HEK293T (cell line): ENCODE data around the gene USP44.

Experiments used
- CTCF ChIA-PET: fragments of 350-600 bp; formaldehyde crosslinking; extraction: SDS; loops from one replicate; lab custom pipeline; 2021; ENCODE audit warnings: antibody characterized with exemption, inconsistent platforms; lab: Yijun Ruan, JAX
- POLR2A ChIA-PET: fragments of 350-600 bp; formaldehyde crosslinking; extraction: SDS; loops from one replicate; lab custom pipeline; 2020; ENCODE audit warnings: antibody characterized with exemption, inconsistent platforms; lab: Yijun Ruan, JAX
- DNase-seq: peaks from one replicate; pipeline ENCODE4 v3.0.0; 2012; ENCODE audit warnings: mixed read lengths; ENCODE audit errors: extremely low spot score
- ARNT ChIP-seq: fragments of 450-650 bp; IDR thresholded peaks from 2 replicates; pipeline ENCODE4 v1.6.1; 2017; ENCODE audit warnings: mild to moderate bottlenecking
- BHLHE40 ChIP-seq: fragments of 450-650 bp; IDR thresholded peaks from 2 replicates; pipeline ENCODE4 v1.6.1; 2016; ENCODE audit warnings: mild to moderate bottlenecking, moderate library complexity, borderline replicate concordance
- CTBP1 ChIP-seq: fragments of 450-650 bp; IDR thresholded peaks from 2 replicates; pipeline ENCODE4 v1.6.1; 2016; ENCODE audit warnings: borderline replicate concordance
- ELF4 ChIP-seq: fragments of 450-650 bp; IDR thresholded peaks from 2 replicates; pipeline ENCODE4 v1.6.1; 2017; ENCODE audit warnings: antibody characterized with exemption
- FOXA1 ChIP-seq: fragments of 450-650 bp; IDR thresholded peaks from 2 replicates; pipeline ENCODE4 v1.6.1; 2016; ENCODE audit warnings: mild to moderate bottlenecking
- FOXK2 ChIP-seq: fragments of 450-650 bp; IDR thresholded peaks from 2 replicates; pipeline ENCODE4 v1.6.1; 2016; ENCODE audit warnings: mild to moderate bottlenecking
- FOXM1 ChIP-seq: fragments of 450-650 bp; IDR thresholded peaks from 2 replicates; pipeline ENCODE4 v1.6.1; 2017; ENCODE audit warnings: mild to moderate bottlenecking, borderline replicate concordance
- HDGF ChIP-seq: fragments of 450-650 bp; IDR thresholded peaks from 2 replicates; pipeline ENCODE4 v1.6.1; 2017; ENCODE audit warnings: antibody characterized with exemption, borderline replicate concordance
- L3MBTL2 ChIP-seq: fragments of 450-650 bp; conservative IDR thresholded peaks from 2 replicates; pipeline ENCODE4 v1.6.1; 2016; ENCODE audit warnings: mild to moderate bottlenecking
- LEF1 ChIP-seq: fragments of 450-650 bp; IDR thresholded peaks from 2 replicates; pipeline ENCODE4 v1.6.1; 2017; ENCODE audit warnings: mild to moderate bottlenecking, borderline replicate concordance
- NFRKB ChIP-seq: fragments of 450-650 bp; IDR thresholded peaks from 2 replicates; pipeline ENCODE4 v1.6.1; 2016; ENCODE audit warnings: mild to moderate bottlenecking, moderate library complexity
- PKNOX1 ChIP-seq: fragments of 450-650 bp; IDR thresholded peaks from 2 replicates; pipeline ENCODE4 v1.6.1; 2016
- SP1 ChIP-seq: fragments of 450-650 bp; IDR thresholded peaks from 2 replicates; pipeline ENCODE4 v1.6.1; 2017
- SUZ12 ChIP-seq: fragments of 450-650 bp; IDR thresholded peaks from 2 replicates; pipeline ENCODE4 v1.6.1; 2016; ENCODE audit warnings: mild to moderate bottlenecking
- TARDBP ChIP-seq: fragments of 450-650 bp; IDR thresholded peaks from 2 replicates; pipeline ENCODE4 v1.6.1; 2016
- ZNF384 ChIP-seq: fragments of 450-650 bp; IDR thresholded peaks from 2 replicates; pipeline ENCODE4 v1.6.1; 2016

The USP44 gene

GRCh38 chr12:95551305-95551704 lies at the start of gene USP44:
USP44 (minus strand) TSS chr12:95551476; CDS start chr12:95534256, 17,220 bp downstream.
- peak; percentile 17 for DNase-seq

GRCh38 chr12:95600567-95600966 lies 49.3 kb upstream of the USP44 start:
- TF ChIP-seq ZNF384, result no peak
- TF ChIP-seq NFRKB, result no peak
- TF ChIP-seq BHLHE40, result no peak
- TF ChIP-seq SUZ12, result no peak
- no peak for TF ChIP-seq LEF1
- TF ChIP-seq FOXA1, result no peak
- TF ChIP-seq ELF4, result no peak
- no peak for TF ChIP-seq L3MBTL2
- ChIA-PET POLR2A (no interaction called here), CTCF (no interaction called here)
- DNase-seq, result no peak

More at GRCh38 chr12:95551305-95551704, at the start of gene USP44:
- TF ChIP-seq HDGF (no peak), NFRKB (no peak), SUZ12 (no peak), TARDBP (no peak), SP1 (no peak), FOXK2 (no peak), PKNOX1 (no peak), LEF1 (no peak), BHLHE40 (no peak), ZNF384 (no peak), L3MBTL2 (no peak), FOXA1 (no peak), ELF4 (no peak), CTBP1 (no peak), FOXM1 (no peak), ARNT (no peak)
- CTCF ChIA-PET, result interaction anchor here (0.6 kb wide), 1 partner anchor 17 kb away, joined by 4 read pairs; no protein-coding TSS in a partner anchor
- POLR2A ChIA-PET, result no interaction called here

- ChIA-PET CTCF (no interaction called here), POLR2A (no interaction called here)
- no peak for DNase-seq
- TF ChIP-seq ELF4, result no peak
- no peak for TF ChIP-seq FOXA1
- no peak for TF ChIP-seq TARDBP
- no peak for TF ChIP-seq SUZ12
- no peak for TF ChIP-seq BHLHE40
- TF ChIP-seq SP1, result no peak
- no peak for TF ChIP-seq FOXK2
- TF ChIP-seq L3MBTL2, result no peak
- TF ChIP-seq CTBP1, result no peak
- TF ChIP-seq NFRKB, result no peak
- TF ChIP-seq LEF1, result no peak
- no peak for TF ChIP-seq ZNF384
- TF ChIP-seq HDGF, result no peak
Observed at GRCh38 chr12:95599880-95600279, 48.6 kb upstream of the USP44 start.

GRCh38 chr12:95594136-95594535 lies 42.9 kb upstream of the USP44 start:
- POLR2A ChIA-PET, result no interaction called here
- TF ChIP-seq L3MBTL2, result no peak
- TF ChIP-seq SP1, result no peak
- TF ChIP-seq ARNT, result no peak
- TF ChIP-seq CTBP1, result no peak
- TF ChIP-seq FOXM1, result no peak
- TF ChIP-seq ELF4, result no peak
- TF ChIP-seq ZNF384, result no peak
- no peak for TF ChIP-seq HDGF
- no peak for TF ChIP-seq FOXA1
- no peak for TF ChIP-seq PKNOX1
- no peak for TF ChIP-seq SUZ12
- TF ChIP-seq FOXK2, result no peak
- no peak for TF ChIP-seq TARDBP
- TF ChIP-seq NFRKB, result no peak
- TF ChIP-seq LEF1, result no peak
- no peak for TF ChIP-seq BHLHE40
- DNase-seq, result no peak
- CTCF ChIA-PET, result interaction anchor here (0.6 to 0.9 kb wide), 2 partner anchors 14 to 29 kb away, joined by 3 read pairs; no protein-coding TSS in a partner anchor

GRCh38 chr12:95593266-95593871 lies 42.1 kb upstream of the USP44 start:
- CTCF ChIA-PET, result interaction anchor here (0.9 kb wide), 1 partner anchor 30 kb away, joined by 3 read pairs; no protein-coding TSS in a partner anchor
- POLR2A ChIA-PET, result no interaction called here
- DNase-seq, result no peak
- TF ChIP-seq SUZ12 (no peak), L3MBTL2 (no peak), FOXM1 (no peak), ARNT (no peak), FOXA1 (no peak), PKNOX1 (no peak), SP1 (no peak), FOXK2 (no peak), BHLHE40 (no peak)

- no peak for TF ChIP-seq PKNOX1
- TF ChIP-seq TARDBP, result no peak
- no peak for TF ChIP-seq HDGF
- TF ChIP-seq FOXM1, result no peak
- TF ChIP-seq L3MBTL2, result no peak
- no peak for TF ChIP-seq ARNT
- no peak for TF ChIP-seq FOXA1
- TF ChIP-seq CTBP1, result no peak
- no peak for TF ChIP-seq ZNF384
- no peak for TF ChIP-seq BHLHE40
- no peak for TF ChIP-seq LEF1
- ChIA-PET CTCF (no interaction called here), POLR2A (no interaction called here)
- no peak for DNase-seq
Observed at GRCh38 chr12:95591731-95592130, 40.5 kb upstream of the USP44 start.
